Astrocyte of the spinal cord (primary cell): Measurements from ENCODE around the gene SIGLEC14.

Experiments used
- DNase-seq: peaks from one replicate; pipeline ENCODE4 v3.0.0; 2011; ENCODE audit warnings: low read depth, low spot score
- H3K4me3 ChIP-seq: 2 replicates; pipeline ENCODE4 v1.5.1; 2011; ENCODE audit warnings: low read depth, mild to moderate bottlenecking, low read length, moderate library complexity
- CTCF ChIP-seq: IDR thresholded peaks from 2 replicates; pipeline ENCODE4 v1.5.1; 2012; ENCODE audit warnings: low read depth, mild to moderate bottlenecking, low read length, inconsistent platforms
- in situ Hi-C: cut with HindIII; loops from 2 replicates; pipeline ENCODE4 v1.10.0; 2017; ENCODE audit warnings: low sequenced_read_pairs

The SIGLEC14 gene

GRCh38 chr19:51654783-51655182 lies 8.2 kb upstream of the SIGLEC14 start:
- no peak for DNase-seq
- in situ Hi-C loops, result no loop called here
- TF ChIP-seq CTCF, result no peak
- H3K4me3 ChIP-seq, result no peak overlapping the region

- DNase-seq, result no peak
- in situ Hi-C loops, result no loop called here
- TF ChIP-seq CTCF, result no peak
- H3K4me3 ChIP-seq, result no peak overlapping the region
Measured at GRCh38 chr19:51653162-51653561, 6.5 kb upstream of the SIGLEC14 start.

- no peak for DNase-seq
- TF ChIP-seq CTCF, result no peak
- H3K4me3 ChIP-seq, result no peak overlapping the region
- in situ Hi-C loops, result no loop called here
Measured at GRCh38 chr19:51652266-51652665, 5.6 kb upstream of the SIGLEC14 start.

GRCh38 chr19:51651216-51651846 lies 4.7 kb upstream of the SIGLEC14 start:
- TF ChIP-seq CTCF, result no peak

GRCh38 chr19:51647318-51647717 lies 693 bp upstream of the SIGLEC14 start:
- no peak for TF ChIP-seq CTCF
- in situ Hi-C loops, result no loop called here
- no peak for DNase-seq
- H3K4me3 ChIP-seq, result no peak overlapping the region

More at GRCh38 chr19:51651216-51651846, 4.7 kb upstream of the SIGLEC14 start:
- H3K4me3 ChIP-seq, result no peak overlapping the region
- no peak for DNase-seq
- in situ Hi-C loops, result no loop called here

- no peak overlapping the region for H3K4me3 ChIP-seq
- no peak for DNase-seq
- in situ Hi-C loops, result no loop called here
- TF ChIP-seq CTCF, result no peak
Measured at GRCh38 chr19:51644636-51645271, 1.9 kb downstream of the SIGLEC14 start.
